Thoracic aorta (tissue), 2 donors: ENCODE results near the gene PLEKHG5. TPM values are rescaled to one million over a fixed set of nuclear protein-coding genes. Genes with fewer than 3 reads are reported as not detected.

ENCODE experiments used
- ATAC-seq: fragments of 150-250 bp; one replicate; pipeline ENCODE4 v1.8.0; 2017; ENCODE audit warnings: low read depth; ENCODE audit not compliant: insufficient number of reproducible peaks, low FRiP score
- DNase-seq: peaks from one replicate; pipeline ENCODE4 v3.0.0-alpha.2; 2020; ENCODE audit warnings: low spot score
- H3K27ac ChIP-seq, 2 donors: fragments of 200-600 bp; sonication (generic); 1 replicate in 1 of 2; 2 replicates in 1 of 2; pipeline ENCODE4 v1.5.1; 2016; ENCODE audit warnings: mild to moderate bottlenecking in 2 of 2, moderate library complexity in 2 of 2
- H3K27me3 ChIP-seq: fragments of 200-600 bp; sonication (generic); replicated peaks from 2 replicates; pipeline ENCODE4 v1.6.0; 2016; ENCODE audit warnings: mild to moderate bottlenecking; ENCODE audit not compliant: insufficient read depth
- H3K36me3 ChIP-seq: fragments of 200-600 bp; sonication (generic); one replicate; pipeline ENCODE4 v1.5.1; 2016
- H3K4me1 ChIP-seq, 2 donors: fragments of 200-600 bp; sonication (generic); 1 replicate in 1 of 2; 2 replicates in 1 of 2; pipeline versions ENCODE4 v1.5.1 to v1.6.0; 2016; ENCODE audit warnings: low read depth in 2 of 2, mild to moderate bottlenecking in 1 of 2; ENCODE audit not compliant: control insufficient read depth in 1 of 2
- H3K4me3 ChIP-seq: fragments of 200-600 bp; sonication (generic); 2 replicates; pipeline ENCODE4 v1.5.1; 2016; ENCODE audit warnings: mild to moderate bottlenecking
- H3K9me3 ChIP-seq: fragments of 200-600 bp; sonication (generic); 2 replicates; pipeline ENCODE4 v1.5.1; 2016
- CTCF ChIP-seq: fragments of 200-600 bp; sonication (generic); IDR thresholded peaks from one replicate; pipeline ENCODE4 v1.5.1; 2019; ENCODE audit warnings: antibody characterized with exemption
- total RNA-seq, 2 donors: library from RNA; depleted of rRNA; stranded (reverse); fragments of >200 nt; gene quantifications; one replicate each; pipeline versions ENCODE4 v1.1.0 to v1.2.3, GENCODE V29; 2016

The PLEKHG5 gene
- total RNA-seq, 2 donors from 2014 or later: 23.4 to 32.9 TPM

GRCh38 chr1:6468729-6469461 is 22.6 kb downstream of the PLEKHG5 start:
- no peak overlapping the region for H3K27ac ChIP-seq
- DNase-seq (no peak), ATAC-seq (no peak)
- no peaks in the 10 kb centered on the region for H3K9me3 ChIP-seq
- H3K36me3 ChIP-seq: peaks cover 30% of the 10 kb centered on the region
- no peaks in the 10 kb centered on the region for H3K27me3 ChIP-seq
- no peaks in the 10 kb centered on the region for H3K4me1 ChIP-seq
- TF ChIP-seq CTCF: no peak
- H3K4me3 ChIP-seq: no peak overlapping the region

GRCh38 chr1:6467744-6468688 is 23.5 kb downstream of the PLEKHG5 start:
- Histone ChIP-seq H3K27me3 (no peaks in the 10 kb centered on the region), H3K4me3 (no peak overlapping the region), H3K27ac (no peak overlapping the region), H3K9me3 (no peaks in the 10 kb centered on the region), H3K4me1 (no peaks in the 10 kb centered on the region), H3K36me3 (peaks cover 32% of the 10 kb centered on the region)
- ATAC-seq (no peak), DNase-seq (no peak)
- no peak for TF ChIP-seq CTCF

- Histone ChIP-seq H3K27ac (no peak overlapping the region), H3K4me3 (no peak overlapping the region), H3K36me3 (peaks cover 32% of the 10 kb centered on the region), H3K4me1 (no peaks in the 10 kb centered on the region), H3K27me3 (no peaks in the 10 kb centered on the region), H3K9me3 (no peaks in the 10 kb centered on the region)
- ATAC-seq (no peak), DNase-seq (no peak)
- TF ChIP-seq CTCF: no peak
Measured at GRCh38 chr1:6467224-6467623, 24.2 kb downstream of the PLEKHG5 start.

- no peaks in the 10 kb centered on the region for H3K27me3 ChIP-seq
- ATAC-seq: no peak
- H3K4me3 ChIP-seq: no peak overlapping the region
- TF ChIP-seq CTCF: no peak
- H3K4me1 ChIP-seq: no peaks in the 10 kb centered on the region
- no peak for DNase-seq
- H3K36me3 ChIP-seq: peaks cover 34% of the 10 kb centered on the region
- H3K27ac ChIP-seq: no peak overlapping the region
- no peaks in the 10 kb centered on the region for H3K9me3 ChIP-seq
Measured at GRCh38 chr1:6466751-6467150, 24.7 kb downstream of the PLEKHG5 start.

- DNase-seq (no peak), ATAC-seq (no peak)
- Histone ChIP-seq H3K4me1 (no peaks in the 10 kb centered on the region), H3K36me3 (peaks cover 34% of the 10 kb centered on the region), H3K27me3 (no peaks in the 10 kb centered on the region), H3K9me3 (no peaks in the 10 kb centered on the region), H3K27ac (no peak within 1 kb of the TSS), H3K4me3 (peak within 1 kb of the TSS; percentile 25)
- TF ChIP-seq CTCF: no peak
Measured at GRCh38 chr1:6466023-6466422, 25.4 kb downstream of the PLEKHG5 start, which contains the start of gene TNFRSF25. TSS of gene TNFRSF25 (minus strand) at chr1:6466173. CDS start at chr1:6466107, 66 bp downstream.
